ENCODE data around the gene BMP7.

Gene BMP7

DNA sequence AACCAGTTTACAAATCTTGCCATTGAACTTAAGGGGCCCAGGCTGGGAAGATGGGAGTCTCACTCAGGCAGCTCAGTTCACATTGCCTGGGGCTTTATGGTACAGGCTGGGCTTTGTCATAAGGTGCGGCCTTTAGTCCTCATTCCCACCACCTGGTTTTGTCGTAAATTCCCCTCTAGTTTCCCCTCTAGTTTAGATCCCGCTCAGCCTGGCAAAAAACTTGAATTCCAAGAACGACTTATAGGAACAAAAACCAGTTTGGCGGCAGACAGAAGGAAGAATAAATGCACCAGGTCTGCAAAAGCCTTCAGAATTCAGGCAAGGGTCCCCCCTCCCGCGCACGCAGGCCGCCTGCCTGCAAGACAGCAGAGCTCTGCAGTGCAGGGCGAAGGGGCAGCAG lies 4.1 kb downstream of the BMP7 start:
- H3K4me3 ChIP-seq (ENCODE audit: low read depth, low read length): no peak overlapping the region
- TF ChIP-seq, protein P1, sequence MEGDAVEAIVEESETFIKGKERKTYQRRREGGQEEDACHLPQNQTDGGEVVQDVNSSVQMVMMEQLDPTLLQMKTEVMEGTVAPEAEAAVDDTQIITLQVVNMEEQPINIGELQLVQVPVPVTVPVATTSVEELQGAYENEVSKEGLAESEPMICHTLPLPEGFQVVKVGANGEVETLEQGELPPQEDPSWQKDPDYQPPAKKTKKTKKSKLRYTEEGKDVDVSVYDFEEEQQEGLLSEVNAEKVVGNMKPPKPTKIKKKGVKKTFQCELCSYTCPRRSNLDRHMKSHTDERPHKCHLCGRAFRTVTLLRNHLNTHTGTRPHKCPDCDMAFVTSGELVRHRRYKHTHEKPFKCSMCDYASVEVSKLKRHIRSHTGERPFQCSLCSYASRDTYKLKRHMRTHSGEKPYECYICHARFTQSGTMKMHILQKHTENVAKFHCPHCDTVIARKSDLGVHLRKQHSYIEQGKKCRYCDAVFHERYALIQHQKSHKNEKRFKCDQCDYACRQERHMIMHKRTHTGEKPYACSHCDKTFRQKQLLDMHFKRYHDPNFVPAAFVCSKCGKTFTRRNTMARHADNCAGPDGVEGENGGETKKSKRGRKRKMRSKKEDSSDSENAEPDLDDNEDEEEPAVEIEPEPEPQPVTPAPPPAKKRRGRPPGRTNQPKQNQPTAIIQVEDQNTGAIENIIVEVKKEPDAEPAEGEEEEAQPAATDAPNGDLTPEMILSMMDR (IDR thresholded peaks at IDR 0.05; ENCODE audit: low read depth, low read length, missing control alignments): no peak

DNA sequence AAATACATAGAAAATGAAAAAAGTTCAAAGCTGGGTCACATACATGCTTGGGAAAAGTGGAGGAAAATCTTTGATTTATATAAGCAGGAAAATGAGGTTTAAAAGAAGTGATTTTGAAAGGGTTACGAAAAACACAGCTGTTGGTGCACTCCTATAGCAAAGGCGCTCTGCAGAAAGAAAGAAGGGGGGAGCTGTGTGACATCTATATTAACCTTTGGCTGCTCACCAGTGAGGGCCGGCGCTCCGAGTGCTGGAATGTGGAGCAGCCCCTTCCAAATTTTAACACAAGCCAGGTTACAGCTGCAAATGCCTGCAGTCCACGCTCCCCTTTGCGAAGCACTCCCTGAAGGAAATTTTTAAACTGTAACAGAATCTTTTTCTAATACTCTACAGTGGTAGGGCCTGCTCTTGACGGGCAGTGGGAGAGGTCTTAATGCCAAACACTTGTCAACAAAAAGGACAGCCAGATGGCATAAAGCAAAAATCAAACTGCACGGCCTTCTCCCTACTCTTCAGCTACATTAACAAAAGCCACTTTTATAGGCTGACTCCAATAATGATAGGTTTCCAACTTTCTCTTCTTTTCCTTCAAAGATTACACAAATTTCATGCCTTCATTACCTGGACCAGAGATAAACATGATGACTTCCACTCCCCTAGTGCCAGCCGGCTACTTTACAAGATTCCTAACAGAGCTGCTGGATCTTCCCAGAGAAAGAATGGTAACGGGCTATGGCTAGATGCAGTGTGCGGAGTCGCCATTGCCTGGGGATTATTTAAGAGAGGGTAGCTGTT lies 4.8 kb downstream of the BMP7 start:
- no peak for DNase-seq (ENCODE audit: low read depth)
- TF ChIP-seq, protein P1 (IDR thresholded peaks at IDR 0.05; ENCODE audit: low read depth, low read length, missing control alignments): no peak
- no peak overlapping the region for H3K4me3 ChIP-seq (ENCODE audit: low read depth, low read length)

More for the DNA sequence above, 4.1 kb downstream of the BMP7 start:
- DNase-seq (ENCODE audit: low read depth): no peak

DNA sequence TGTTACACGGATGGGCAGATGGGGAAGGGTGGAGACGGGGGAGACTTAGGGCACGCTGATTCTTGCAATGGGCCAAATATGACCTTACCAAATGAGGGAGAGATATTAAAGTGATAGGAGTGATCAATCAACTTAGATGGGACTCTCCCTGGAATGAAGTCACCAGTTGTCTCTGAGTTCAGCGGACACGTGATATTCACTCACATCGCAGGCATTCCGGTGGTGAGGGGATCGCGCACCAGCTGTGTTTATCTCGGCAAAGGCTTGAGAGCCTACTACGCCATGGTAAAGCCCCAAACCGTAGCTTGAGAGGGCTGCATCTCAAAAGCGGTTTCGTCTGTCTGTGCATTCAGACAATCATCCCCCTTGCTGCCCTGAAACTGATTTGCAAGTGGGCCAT lies 5.5 kb downstream of the BMP7 start:
- TF ChIP-seq, protein P1 (IDR thresholded peaks at IDR 0.05; ENCODE audit: low read depth, low read length, missing control alignments): no peak
- no peak for DNase-seq (ENCODE audit: low read depth)
- H3K4me3 ChIP-seq (ENCODE audit: low read depth, low read length): no peak overlapping the region

DNA sequence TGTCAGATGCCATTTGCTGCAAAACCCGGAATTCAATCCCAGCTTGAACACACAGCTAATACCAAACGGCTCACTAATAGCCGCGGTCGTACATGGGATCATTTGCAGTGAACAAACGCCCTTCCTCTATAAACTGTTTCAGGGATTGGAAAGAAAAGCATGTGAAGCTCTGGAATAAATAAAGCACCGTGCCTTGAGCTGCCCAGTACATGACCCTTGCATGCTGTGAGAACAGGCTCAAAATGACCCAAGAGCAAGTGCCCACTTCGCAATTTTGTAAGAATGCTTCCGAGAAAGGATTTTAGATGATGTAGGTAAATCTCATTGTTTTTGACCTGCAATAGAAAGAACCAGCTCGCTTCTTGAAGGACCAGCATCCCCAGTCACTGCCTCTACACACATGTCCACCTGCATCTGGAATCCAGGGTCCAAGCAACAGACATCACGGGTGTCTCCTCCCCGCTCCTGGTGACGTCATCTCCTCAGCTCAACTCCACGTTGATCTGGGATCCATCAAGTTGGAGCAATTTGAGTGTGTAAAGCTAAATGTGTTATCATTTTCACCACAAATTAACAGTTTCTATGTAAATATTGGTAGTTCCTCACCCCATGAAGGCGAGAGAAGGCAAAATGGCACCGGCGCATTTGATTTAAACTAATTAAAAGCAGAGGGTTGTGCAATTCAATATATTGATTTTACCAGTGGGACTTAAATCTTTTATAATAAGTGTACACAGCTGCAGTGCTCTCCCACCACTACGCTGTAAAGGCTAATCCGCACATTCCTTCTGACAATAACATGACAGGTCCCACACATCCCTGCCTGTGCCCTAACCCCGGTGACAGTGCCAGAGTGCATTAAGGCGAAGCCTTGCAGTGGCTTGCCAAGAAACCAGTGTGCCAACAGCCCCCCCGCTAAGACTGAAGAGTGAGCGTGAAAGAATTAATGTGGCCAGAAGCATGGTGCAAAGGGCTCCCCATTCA lies 6.2 kb downstream of the BMP7 start:
- no peak overlapping the region for H3K4me3 ChIP-seq (ENCODE audit: low read depth, low read length)
- no peak for DNase-seq (ENCODE audit: low read depth)
- TF ChIP-seq, protein P1 (IDR thresholded peaks at IDR 0.05; ENCODE audit: low read depth, low read length, missing control alignments): no peak

DNA sequence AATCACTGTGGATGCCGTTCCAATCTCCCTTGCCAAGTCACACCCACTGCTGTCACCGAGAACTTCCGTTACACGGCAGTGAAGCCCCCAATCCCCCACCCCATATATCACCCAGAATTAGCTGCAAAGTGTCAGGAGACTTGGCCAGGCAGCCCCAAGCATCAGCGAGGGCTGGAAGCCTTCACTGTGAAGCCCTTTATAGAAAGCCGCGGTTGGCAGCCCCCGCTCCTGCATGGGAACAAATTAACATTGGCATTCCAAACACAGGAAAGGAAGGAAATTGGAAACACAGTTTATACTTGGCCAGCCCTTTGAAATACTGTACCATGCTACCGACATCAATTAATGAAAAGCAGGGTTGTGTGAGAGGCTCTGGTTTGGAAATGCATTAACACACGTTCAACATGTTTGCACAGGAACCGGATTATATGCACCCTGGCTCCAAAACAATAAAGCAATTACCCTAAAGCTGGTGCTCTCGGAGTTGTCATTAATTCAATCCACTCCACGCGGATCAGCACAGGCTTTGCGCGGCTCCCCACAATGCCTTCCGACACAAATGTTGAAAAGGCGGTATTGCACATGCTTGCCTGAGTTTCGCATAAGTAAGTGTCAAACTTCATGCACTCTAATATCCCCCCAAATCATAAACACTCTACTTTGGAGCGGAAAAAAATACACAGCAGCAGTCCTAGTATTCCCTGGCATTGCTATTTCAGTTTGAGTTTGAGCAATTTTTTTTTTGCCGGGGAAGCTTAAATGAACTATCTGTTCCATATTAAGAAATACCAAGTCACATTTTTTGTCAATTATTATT lies 7.1 kb downstream of the BMP7 start:
- no peak overlapping the region for H3K4me3 ChIP-seq (ENCODE audit: low read depth, low read length)
- no peak for DNase-seq (ENCODE audit: low read depth)
- TF ChIP-seq, protein P1 (IDR thresholded peaks at IDR 0.05; ENCODE audit: low read depth, low read length, missing control alignments): no peak

DNA sequence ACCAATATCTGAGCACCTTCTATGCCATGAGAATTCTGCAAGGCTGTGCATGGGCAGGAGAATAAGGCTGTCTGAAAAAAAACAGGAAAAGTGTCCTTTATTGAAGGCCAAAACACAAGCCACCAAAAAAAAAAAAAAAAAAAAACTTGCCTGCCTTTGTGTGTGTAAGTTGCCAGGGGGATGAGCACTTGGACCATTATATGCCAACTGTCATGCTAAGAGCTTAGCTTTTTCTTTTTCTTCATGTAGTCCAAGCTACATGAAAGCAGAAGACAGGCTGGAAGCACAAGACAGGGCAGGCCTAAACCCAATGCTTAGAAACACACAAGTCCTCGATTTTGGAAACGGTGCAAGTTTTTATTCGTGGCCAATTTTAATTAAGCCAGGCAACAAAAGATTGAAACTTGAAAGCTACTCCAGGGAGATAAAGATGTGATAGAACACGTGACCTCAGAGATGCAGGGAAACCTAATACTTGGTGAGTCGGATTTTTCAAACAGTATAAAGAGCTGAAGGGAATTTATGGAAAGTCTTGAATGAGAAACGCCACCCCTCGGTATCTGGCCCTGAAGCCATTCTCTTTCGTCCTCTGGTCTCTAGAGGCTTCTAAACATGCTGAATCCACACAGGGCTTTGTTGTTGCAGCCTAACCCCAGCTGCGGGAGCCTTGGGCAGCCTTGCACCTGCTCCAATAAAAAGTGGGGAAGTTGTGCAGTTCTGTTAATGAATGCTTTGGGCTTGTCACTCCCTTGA lies 8.6 kb downstream of the BMP7 start:
- TF ChIP-seq, protein P1 (IDR thresholded peaks at IDR 0.05; ENCODE audit: low read depth, low read length, missing control alignments): no peak
- no peak for DNase-seq (ENCODE audit: low read depth)

More for the DNA sequence above, 8.6 kb downstream of the BMP7 start:
- H3K4me3 ChIP-seq (ENCODE audit: low read depth, low read length): no peak overlapping the region
